Endothelial cell of umbilical vein (primary cell): Measurements from ENCODE around the gene WDR48.

Experiments
- EZH2 ChIP-seq: IDR thresholded peaks from 2 replicates; pipeline ENCODE4 v1.6.1; 2012; ENCODE audit warnings: borderline replicate concordance, low read depth, mild to moderate bottlenecking, moderate library complexity, low read length, inconsistent platforms; ENCODE audit not compliant: severe bottlenecking
- MYC ChIP-seq: IDR thresholded peaks from one replicate; pipeline ENCODE4 v1.6.1; 2011; ENCODE audit warnings: mild to moderate bottlenecking, low read depth, low read length
- POLR2A ChIP-seq: IDR thresholded peaks from 2 replicates; pipeline ENCODE4 v1.6.1; 2012; ENCODE audit warnings: low read depth, mild to moderate bottlenecking, control low read depth, low read length
- POLR2AphosphoS5 ChIP-seq: IDR thresholded peaks from 2 replicates; pipeline ENCODE4 v1.6.1; 2012; ENCODE audit warnings: low read depth, mild to moderate bottlenecking, control low read depth, low read length, moderate library complexity; ENCODE audit not compliant: insufficient read depth
- TF ChIP-seq, protein P1 (sequence below), 2 donors: IDR thresholded peaks; 1 replicate in 1 of 2; 2 replicates in 1 of 2; pipeline ENCODE4 v1.5.1; 2011; ENCODE audit warnings: low read length in 2 of 2, mild to moderate bottlenecking in 2 of 2, moderate library complexity in 2 of 2, control low read depth in 1 of 2, inconsistent platforms in 1 of 2, low read depth in 1 of 2; ENCODE audit not compliant: insufficient read depth in 1 of 2; ENCODE audit errors: extremely low read depth in 1 of 2

DNA sequence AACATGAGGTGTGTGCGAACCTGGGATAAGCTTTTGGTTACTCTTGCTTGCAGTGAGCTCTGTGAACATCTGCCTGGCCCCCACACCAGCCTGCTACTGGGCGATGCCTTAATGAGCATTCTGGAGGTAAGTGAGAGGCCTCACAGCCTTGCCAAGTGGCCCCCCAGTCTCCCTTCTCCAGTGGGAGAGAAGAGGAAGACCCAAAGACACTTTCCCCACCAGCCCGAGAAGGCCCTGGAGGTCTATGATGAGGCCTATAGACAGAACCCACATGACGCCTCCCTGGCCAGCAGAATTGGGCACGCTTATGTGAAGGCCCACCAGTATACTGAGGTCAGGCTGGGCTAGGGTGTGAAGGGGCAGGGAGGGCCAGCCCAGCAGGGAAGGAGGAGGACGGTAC, 78.2 kb downstream of the WDR48 start:
- TF ChIP-seq, protein P1, sequence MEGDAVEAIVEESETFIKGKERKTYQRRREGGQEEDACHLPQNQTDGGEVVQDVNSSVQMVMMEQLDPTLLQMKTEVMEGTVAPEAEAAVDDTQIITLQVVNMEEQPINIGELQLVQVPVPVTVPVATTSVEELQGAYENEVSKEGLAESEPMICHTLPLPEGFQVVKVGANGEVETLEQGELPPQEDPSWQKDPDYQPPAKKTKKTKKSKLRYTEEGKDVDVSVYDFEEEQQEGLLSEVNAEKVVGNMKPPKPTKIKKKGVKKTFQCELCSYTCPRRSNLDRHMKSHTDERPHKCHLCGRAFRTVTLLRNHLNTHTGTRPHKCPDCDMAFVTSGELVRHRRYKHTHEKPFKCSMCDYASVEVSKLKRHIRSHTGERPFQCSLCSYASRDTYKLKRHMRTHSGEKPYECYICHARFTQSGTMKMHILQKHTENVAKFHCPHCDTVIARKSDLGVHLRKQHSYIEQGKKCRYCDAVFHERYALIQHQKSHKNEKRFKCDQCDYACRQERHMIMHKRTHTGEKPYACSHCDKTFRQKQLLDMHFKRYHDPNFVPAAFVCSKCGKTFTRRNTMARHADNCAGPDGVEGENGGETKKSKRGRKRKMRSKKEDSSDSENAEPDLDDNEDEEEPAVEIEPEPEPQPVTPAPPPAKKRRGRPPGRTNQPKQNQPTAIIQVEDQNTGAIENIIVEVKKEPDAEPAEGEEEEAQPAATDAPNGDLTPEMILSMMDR (IDR thresholded peaks at IDR 0.05; ENCODE audit: extremely low read depth in 1 of 2, insufficient read depth in 1 of 2, low read depth in 1 of 2, low read length in 2 of 2) = no peak
- TF ChIP-seq POLR2A (no peak), POLR2AphosphoS5 (no peak), EZH2 (no peak), MYC (no peak)
